GM06990 (cell line): Measurements from ENCODE around the gene CSTPP1.

Experiments
- DNase-seq: peaks from one replicate; pipeline ENCODE4 v3.0.0-alpha.2; 2011; ENCODE audit not compliant: insufficient read length; ENCODE audit errors: extremely low read depth
- H3K27me3 ChIP-seq: replicated peaks from 2 replicates; pipeline ENCODE4 v1.6.0; 2011; ENCODE audit warnings: low read length; ENCODE audit not compliant: control insufficient read depth, insufficient read depth
- H3K36me3 ChIP-seq: 2 replicates; pipeline ENCODE4 v1.5.1; 2011; ENCODE audit warnings: low read length; ENCODE audit not compliant: control insufficient read depth, insufficient read depth
- H3K4me3 ChIP-seq: replicated peaks from 2 replicates; pipeline ENCODE4 v1.5.1; 2011; ENCODE audit warnings: low read depth, mild to moderate bottlenecking, control low read depth, low read length
- CTCF ChIP-seq: IDR thresholded peaks from 2 replicates; pipeline ENCODE4 v1.5.1; 2011; ENCODE audit warnings: low read length, control low read depth, mild to moderate bottlenecking, inconsistent platforms; ENCODE audit not compliant: insufficient read depth, poor library complexity, severe bottlenecking

CSTPP1 gene

DNA sequence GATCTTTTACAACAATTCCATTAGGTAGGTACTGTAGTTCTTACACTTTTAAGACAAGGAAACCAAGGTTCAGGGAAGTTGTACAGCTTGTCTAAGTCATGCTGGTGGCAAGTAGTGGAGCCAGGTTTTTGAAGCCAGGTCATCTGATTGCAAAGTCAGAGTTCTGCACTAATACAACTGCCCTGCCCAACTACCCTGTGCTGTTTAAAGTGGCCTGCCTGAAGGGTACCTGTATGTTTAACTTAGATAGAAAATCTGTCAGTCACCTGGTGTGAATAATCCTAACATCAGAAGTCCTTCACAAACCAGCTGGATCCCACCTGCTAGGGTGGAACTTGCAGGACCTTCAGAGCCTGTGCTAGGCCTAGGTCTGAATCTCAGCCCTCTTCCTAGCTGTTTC lies 195.9 kb downstream of the CSTPP1 start:
- no peaks in the 10 kb centered on the region for H3K27me3 ChIP-seq
- H3K4me3 ChIP-seq = no peak overlapping the region
- no peak for TF ChIP-seq CTCF
- no peak for DNase-seq
- no peaks in the 10 kb centered on the region for H3K36me3 ChIP-seq

GRCh38 chr11:47132981-47133380 lies 196.4 kb downstream of the CSTPP1 start:
- Histone ChIP-seq H3K36me3 (no peaks in the 10 kb centered on the region), H3K27me3 (no peaks in the 10 kb centered on the region), H3K4me3 (no peak overlapping the region)
- TF ChIP-seq CTCF = no peak
- no peak for DNase-seq

- Histone ChIP-seq H3K36me3 (no peaks in the 10 kb centered on the region; the same call in 1 of the 2 replicates), H3K4me3 (no peak overlapping the region), H3K27me3 (no peaks in the 10 kb centered on the region)
- no peak for DNase-seq
- TF ChIP-seq CTCF = no peak
Observed at GRCh38 chr11:47136327-47136726, 199.8 kb downstream of the CSTPP1 start.

GRCh38 chr11:47136921-47137320 lies 200.4 kb downstream of the CSTPP1 start:
- DNase-seq = no peak
- Histone ChIP-seq H3K36me3 (no peaks in the 10 kb centered on the region; the same call in 1 of the 2 replicates), H3K4me3 (no peak overlapping the region), H3K27me3 (no peaks in the 10 kb centered on the region)
- TF ChIP-seq CTCF = no peak

DNA sequence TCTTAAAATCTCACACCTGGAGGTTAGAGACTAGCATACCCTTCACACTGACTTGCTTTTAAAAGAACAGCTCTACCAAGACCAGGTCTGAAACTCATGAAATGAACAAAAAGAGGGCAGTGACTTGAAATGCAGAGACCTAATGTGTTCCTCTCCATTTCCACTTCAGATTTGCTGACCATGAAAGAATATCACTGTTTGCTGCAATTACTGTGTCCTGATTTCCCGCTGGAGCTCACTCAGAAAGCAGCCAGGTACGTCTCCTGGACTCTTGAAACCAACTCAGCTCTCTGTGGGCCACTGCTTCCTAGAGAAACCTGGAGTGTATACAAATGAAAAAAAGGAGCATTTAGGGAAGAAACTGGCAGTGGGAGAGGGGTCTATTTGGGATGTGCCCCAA lies 200.9 kb downstream of the CSTPP1 start:
- no peak for TF ChIP-seq CTCF
- no peak for DNase-seq
- H3K27me3 ChIP-seq = no peaks in the 10 kb centered on the region
- H3K36me3 ChIP-seq = no peaks in the 10 kb centered on the region; the same call in 1 of the 2 replicates
- no peak overlapping the region for H3K4me3 ChIP-seq

DNA sequence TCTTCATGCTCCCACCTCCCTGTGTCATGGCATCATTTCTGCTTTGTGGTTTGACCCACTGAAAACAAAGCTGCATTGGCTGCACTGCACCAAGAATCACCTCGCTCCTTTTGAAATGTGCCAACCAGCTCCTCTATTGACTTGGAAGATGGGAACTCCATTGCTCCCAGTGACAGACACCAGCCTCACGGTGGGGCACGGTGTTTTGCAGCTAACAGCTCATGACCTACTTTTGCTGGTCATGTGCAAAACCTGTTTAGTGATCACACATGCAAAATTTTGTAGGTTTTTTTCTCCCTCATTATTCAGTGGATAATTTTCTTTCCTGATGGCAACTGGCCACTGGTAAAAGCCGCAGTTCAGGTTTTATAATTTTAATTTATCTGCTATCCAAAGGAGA lies 203.3 kb downstream of the CSTPP1 start:
- DNase-seq = no peak
- Histone ChIP-seq H3K36me3 (no peaks in the 10 kb centered on the region; the same call in 1 of the 2 replicates), H3K4me3 (no peak overlapping the region), H3K27me3 (no peaks in the 10 kb centered on the region)
- TF ChIP-seq CTCF = no peak
